Keratinocyte (primary cell): ENCODE measurements around the gene GTF3C1. TPM values are rescaled to one million over a fixed set of nuclear protein-coding genes. Genes with fewer than 3 reads are reported as not detected.

Source experiments
- DNase-seq: peaks from one replicate; pipeline ENCODE4 v3.0.0-alpha.2; 2011; ENCODE audit warnings: low read depth, missing footprints, low spot score
- FAIRE-seq: peaks from 2 replicates; lab custom pipeline; 2011; peaks lifted over from hg19 to GRCh38; lab: Jason Lieb, UNC
- H2AFZ ChIP-seq: 2 replicates; pipeline ENCODE4 v1.6.0; 2012; ENCODE audit warnings: low read length, control low read depth, inconsistent platforms; ENCODE audit not compliant: control insufficient read depth
- H3K27ac ChIP-seq: 2 replicates; pipeline ENCODE4 v1.5.1; 2011; ENCODE audit warnings: low read length; ENCODE audit not compliant: control insufficient read depth, insufficient read depth
- H3K27me3 ChIP-seq: 3 replicates; pipeline ENCODE4 v1.6.0; 2011; ENCODE audit warnings: low read length; ENCODE audit not compliant: control insufficient read depth, insufficient read depth; ENCODE audit errors: extremely low read depth
- H3K36me3 ChIP-seq, 2 experiments: 2 replicates in 1 of 2; 3 replicates in 1 of 2; pipeline ENCODE4 v1.5.1; 2011; ENCODE audit warnings: low read length in 2 of 2, mild to moderate bottlenecking in 1 of 2; ENCODE audit not compliant: control insufficient read depth in 2 of 2, insufficient read depth in 2 of 2; ENCODE audit errors: extremely low read depth in 1 of 2
- H3K4me1 ChIP-seq: 3 replicates; pipeline ENCODE4 v1.5.1; 2011; ENCODE audit warnings: low read length; ENCODE audit not compliant: control insufficient read depth, insufficient read depth; ENCODE audit errors: extremely low read depth
- H3K4me2 ChIP-seq: 3 replicates; pipeline ENCODE4 v1.6.0; 2011; ENCODE audit warnings: low read depth, low read length; ENCODE audit not compliant: control insufficient read depth, insufficient read depth; ENCODE audit errors: extremely low read depth
- H3K4me3 ChIP-seq, 3 experiments: fragments of 200-600 bp in 1 of 3; sonication (generic) in 1 of 3; 2 replicates in 2 of 3; 3 replicates in 1 of 3; pipeline ENCODE4 v1.5.1; 2011 to 2016; ENCODE audit warnings: low read length in 3 of 3, mild to moderate bottlenecking in 3 of 3, control low read depth in 2 of 3, inconsistent platforms in 1 of 3, low read depth in 1 of 3, mixed read lengths in 1 of 3, mixed run types in 1 of 3, moderate library complexity in 1 of 3; ENCODE audit not compliant: control insufficient read depth in 2 of 3, insufficient read depth in 2 of 3; ENCODE audit errors: extremely low read depth in 1 of 3
- H3K79me2 ChIP-seq: 2 replicates; pipeline ENCODE4 v1.6.0; 2012; ENCODE audit warnings: low read length; ENCODE audit not compliant: control insufficient read depth, insufficient read depth
- H3K9ac ChIP-seq: 3 replicates; pipeline ENCODE4 v1.6.0; 2011; ENCODE audit warnings: low read length; ENCODE audit not compliant: control insufficient read depth, insufficient read depth; ENCODE audit errors: extremely low read depth
- H3K9me1 ChIP-seq: 3 replicates; pipeline ENCODE4 v1.6.0; 2011; ENCODE audit warnings: low read length; ENCODE audit not compliant: control insufficient read depth, insufficient read depth; ENCODE audit errors: extremely low read depth
- H3K9me3 ChIP-seq: 2 replicates; pipeline ENCODE4 v1.5.1; 2012; ENCODE audit warnings: low read depth, low read length; ENCODE audit not compliant: control insufficient read depth
- H4K20me1 ChIP-seq: 3 replicates; pipeline ENCODE4 v1.6.0; 2011; ENCODE audit warnings: low read length; ENCODE audit not compliant: control insufficient read depth, insufficient read depth; ENCODE audit errors: extremely low read depth
- CTCF ChIP-seq, 3 experiments: IDR thresholded peaks in 1 of 3; conservative IDR thresholded peaks in 1 of 3; optimal IDR thresholded peaks in 1 of 3; 2 replicates in 2 of 3; 3 replicates in 1 of 3; pipeline versions ENCODE3 to v1.5.1; 2011; ENCODE audit warnings: low read length in 3 of 3, mild to moderate bottlenecking in 3 of 3, moderate library complexity in 2 of 3, control low read depth in 1 of 3, inconsistent platforms in 1 of 3; ENCODE audit not compliant: insufficient read depth in 2 of 3; ENCODE audit errors: extremely low read depth in 1 of 3
- EZH2 ChIP-seq: IDR thresholded peaks from one replicate; pipeline ENCODE4 v1.6.1; 2012; ENCODE audit warnings: inconsistent platforms, mild to moderate bottlenecking, low read length, moderate library complexity
- dilution Hi-C: fragments of 300-500 bp; cut with MboI; formaldehyde crosslinking; loops from one replicate; pipeline ENCODE4 v1.7.0; 2020; ENCODE audit warnings: low sequenced_read_pairs; ENCODE audit not compliant: extremely low pct_ligation_motif_present
- polyA plus RNA-seq, 5 experiments: library from polyadenylated mRNA; depleted of rRNA in 3 of 5; stranded (reverse) in 3 of 5; stranded (forward) in 1 of 5; unstranded in 1 of 5; fragments of >200 nt; gene quantifications; 1 replicate in 1 of 5; 2 replicates in 3 of 5; 3 replicates in 1 of 5; pipeline versions ENCODE4 v1.2.1 to v1.2.3, GENCODE V29; 2011 to 2012; ENCODE audit warnings: missing spikeins in 2 of 5, low read depth in 1 of 5, low replicate concordance in 1 of 5

The GTF3C1 gene
- polyA plus RNA-seq, 1 donor (not counting 4 experiments of a cell fraction or from before 2014, with no cell fraction given) = 23.5 TPM

DNA sequence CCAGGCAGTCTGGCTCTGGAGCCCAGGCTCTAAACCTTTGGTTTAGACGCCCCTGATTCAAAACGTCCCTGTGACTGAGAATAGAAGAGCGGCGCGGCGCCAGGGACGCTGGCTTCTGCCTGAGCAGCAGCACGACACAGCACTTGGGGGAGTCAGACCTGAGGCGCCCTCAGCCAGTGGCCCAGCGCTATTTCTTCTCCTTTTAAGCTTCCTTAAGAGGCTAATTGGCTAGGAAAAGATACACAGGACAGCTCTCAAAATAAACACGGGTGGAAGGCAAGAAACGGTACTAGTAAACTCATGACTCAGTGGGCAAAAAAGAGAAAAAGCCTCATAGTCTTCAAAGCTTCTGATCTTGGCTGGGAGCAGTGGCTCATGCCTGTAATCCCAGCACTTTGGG lies 34.9 kb downstream of the GTF3C1 start:
- Histone ChIP-seq H3K27me3 (no peaks in the 10 kb centered on the region), H4K20me1 (peaks cover 2% of the 10 kb centered on the region), H2AFZ (no peak overlapping the region), H3K4me2 (no peak overlapping the region), H3K9me1 (peaks cover 4% of the 10 kb centered on the region), H3K27ac (no peak overlapping the region), H3K4me1 (no peaks in the 10 kb centered on the region), H3K9me3 (no peaks in the 10 kb centered on the region), H3K79me2 (no peaks in the 10 kb centered on the region), H3K9ac (no peak overlapping the region), H3K4me3 (no peak overlapping the region), H3K36me3 (peaks cover 20 to 32% of the 10 kb centered on the region in 2 experiments)
- TF ChIP-seq CTCF (optimal IDR thresholded peaks at IDR 0.05 in 1 of 3, IDR thresholded peaks at IDR 0.05 in 1 of 3, conservative IDR thresholded peaks at IDR 0.05 in 1 of 3; ENCODE audit: extremely low read depth in 1 of 3, insufficient read depth in 2 of 3, low read length in 3 of 3) (no peak), EZH2 (no peak)
- dilution Hi-C loops = no loop called here
- FAIRE-seq (no peak), DNase-seq (no peak)

- peaks cover 31 to 37% of the 10 kb centered on the region in 2 experiments for H3K36me3 ChIP-seq
- no peak overlapping the region for H2AFZ ChIP-seq
- no peaks in the 10 kb centered on the region for H3K9me3 ChIP-seq
- FAIRE-seq = no peak
- H3K4me1 ChIP-seq = no peaks in the 10 kb centered on the region
- no peak overlapping the region for H3K27ac ChIP-seq
- no peaks in the 10 kb centered on the region for H3K27me3 ChIP-seq
- no peak for DNase-seq
- H3K4me2 ChIP-seq = no peak overlapping the region
- dilution Hi-C loops = no loop called here
- no peaks in the 10 kb centered on the region for H3K9me1 ChIP-seq
- peaks cover 2% of the 10 kb centered on the region for H4K20me1 ChIP-seq
- no peaks in the 10 kb centered on the region for H3K79me2 ChIP-seq
- TF ChIP-seq EZH2 = no peak
- TF ChIP-seq CTCF (optimal IDR thresholded peaks at IDR 0.05 in 1 of 3, IDR thresholded peaks at IDR 0.05 in 1 of 3, conservative IDR thresholded peaks at IDR 0.05 in 1 of 3; ENCODE audit: extremely low read depth in 1 of 3, insufficient read depth in 2 of 3, low read length in 3 of 3) = no peak
- no peak overlapping the region for H3K4me3 ChIP-seq
- no peak overlapping the region for H3K9ac ChIP-seq
Observed at GRCh38 chr16:27511657-27512448, 37.9 kb downstream of the GTF3C1 start.
